Peyer's patch (tissue), 4 donors: ENCODE measurements around the gene LCN9.

Source experiments
- CTCF ChIP-seq, 6 experiments: fragments of 450-650 bp in 4 of 6; fragments of 200-600 bp in 2 of 6; sonication (generic) in 1 of 6; IDR thresholded peaks; one replicate each; pipeline ENCODE4 v1.5.1; 2017 to 2019; ENCODE audit warnings: antibody characterized with exemption in 6 of 6, mild to moderate bottlenecking in 3 of 6, moderate library complexity in 1 of 6
- POLR2A ChIP-seq, 2 donors: fragments of 450-650 bp; IDR thresholded peaks; one replicate each; pipeline ENCODE4 v1.5.1; 2017; ENCODE audit warnings: antibody characterized with exemption in 2 of 2, mild to moderate bottlenecking in 2 of 2, moderate library complexity in 2 of 2

DNA sequence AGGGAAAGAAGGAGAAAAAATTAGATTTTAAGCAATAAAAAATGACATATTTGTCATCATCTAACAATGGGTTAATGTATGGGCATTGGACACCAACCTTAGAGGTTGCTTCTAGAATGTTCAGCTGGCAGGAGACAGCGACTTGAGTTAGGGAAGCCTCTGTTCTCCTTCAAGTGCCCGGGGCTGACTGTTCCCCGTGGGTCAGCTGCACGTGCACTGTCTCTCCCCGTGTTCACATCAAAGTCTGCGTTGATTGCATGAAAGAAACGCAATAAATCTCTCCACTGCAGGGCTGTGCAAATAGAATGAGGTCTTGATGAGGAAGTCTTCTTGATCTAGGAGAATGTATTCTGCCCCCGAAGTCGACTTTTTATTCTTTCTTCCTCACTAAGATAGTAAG is 23.9 kb upstream of the LCN9 start, which contains the start of gene GLT6D1:
- TF ChIP-seq POLR2A (IDR thresholded peaks at IDR 0.05) = no peak
- TF ChIP-seq CTCF (IDR thresholded peaks at IDR 0.05) = no peak
